ENCODE measurements around the gene FAM98C. TPM values are rescaled to one million over a fixed set of nuclear protein-coding genes. Genes with fewer than 3 reads are reported as not detected.

FAM98C gene
- total RNA-seq, 1 experiment from 2014 or later = 10.2 TPM

GRCh38 chr19:38417544-38418506 lies 14.9 kb downstream of the FAM98C start (continued):
- no peak for TF ChIP-seq IRF1 (CRISPR knock-in tag; IDR thresholded peaks at IDR 0.05)
- TF ChIP-seq ZNF232 (CRISPR knock-in tag; IDR thresholded peaks at IDR 0.05) = 0 out of 2 replicates have a peak, but pooled peaks have one; percentile 15
- peak; percentile 44; the same call in 1 of the 2 replicates for TF ChIP-seq USF1 (CRISPR knock-in tag; IDR thresholded peaks at IDR 0.05)
- no peak for TF ChIP-seq GABPB1 (CRISPR knock-in tag; IDR thresholded peaks at IDR 0.05)
- TF ChIP-seq TEAD1 (CRISPR knock-in tag; IDR thresholded peaks at IDR 0.05) = no peak; the same call in 1 of the 2 replicates
- no peak for TF ChIP-seq ZNF219 (CRISPR knock-in tag; IDR thresholded peaks at IDR 0.05; ENCODE audit: borderline replicate concordance)
- no peak for TF ChIP-seq NR2C2 (CRISPR knock-in tag; IDR thresholded peaks at IDR 0.05)
- peak; percentile 87 for TF ChIP-seq SP1 (CRISPR knock-in tag; conservative IDR thresholded peaks at IDR 0.05)
- TF ChIP-seq ATF3 (CRISPR knock-in tag; conservative IDR thresholded peaks at IDR 0.05) = no peak
- TF ChIP-seq, protein P1, sequence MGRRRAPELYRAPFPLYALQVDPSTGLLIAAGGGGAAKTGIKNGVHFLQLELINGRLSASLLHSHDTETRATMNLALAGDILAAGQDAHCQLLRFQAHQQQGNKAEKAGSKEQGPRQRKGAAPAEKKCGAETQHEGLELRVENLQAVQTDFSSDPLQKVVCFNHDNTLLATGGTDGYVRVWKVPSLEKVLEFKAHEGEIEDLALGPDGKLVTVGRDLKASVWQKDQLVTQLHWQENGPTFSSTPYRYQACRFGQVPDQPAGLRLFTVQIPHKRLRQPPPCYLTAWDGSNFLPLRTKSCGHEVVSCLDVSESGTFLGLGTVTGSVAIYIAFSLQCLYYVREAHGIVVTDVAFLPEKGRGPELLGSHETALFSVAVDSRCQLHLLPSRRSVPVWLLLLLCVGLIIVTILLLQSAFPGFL (CRISPR knock-in tag; IDR thresholded peaks at IDR 0.05; ENCODE audit: borderline replicate concordance) = no peak
- no peak for TF ChIP-seq ZNF425 (CRISPR knock-in tag; conservative IDR thresholded peaks at IDR 0.05)
- TF ChIP-seq ELF4 (CRISPR knock-in tag; IDR thresholded peaks at IDR 0.05; ENCODE audit: low read depth) = no peak
- TF ChIP-seq ZNF317 (CRISPR knock-in tag; IDR thresholded peaks at IDR 0.05; ENCODE audit: borderline replicate concordance, low read depth) = no peak
- TF ChIP-seq ZNF671 (CRISPR knock-in tag; IDR thresholded peaks at IDR 0.05) = no peak

DNA sequence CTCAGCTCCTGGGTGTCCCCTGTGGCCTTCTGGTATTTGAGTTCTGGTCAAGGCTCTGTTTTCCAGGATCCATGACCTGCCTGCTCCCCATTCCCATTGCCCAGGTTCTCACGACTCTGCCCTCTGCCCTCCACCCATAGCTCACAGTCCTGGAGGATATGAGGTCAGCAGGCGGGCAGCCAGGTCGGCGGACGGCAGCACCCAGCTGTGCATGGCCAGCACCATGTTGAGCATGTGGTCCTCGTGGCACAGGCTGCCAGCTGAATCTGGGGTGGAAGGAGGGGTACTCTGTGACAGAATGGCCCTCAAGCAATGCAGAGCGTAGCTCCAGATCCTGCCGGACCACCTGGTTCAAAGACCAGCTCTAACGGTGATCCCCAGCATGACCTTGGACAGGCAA lies 18.0 kb downstream of the FAM98C start:
- CTCF ChIA-PET = interaction anchor here (1.9 to 7.7 kb wide), 2 partner anchors 14 to 18 kb away, joined by 8 to 55 read pairs; partner anchors contain the start of gene FAM98C
- TF ChIP-seq NR2C2 (CRISPR knock-in tag; IDR thresholded peaks at IDR 0.05) (no peak), CBFB (CRISPR knock-in tag; IDR thresholded peaks at IDR 0.05; ENCODE audit: low read depth) (no peak), ZNF317 (CRISPR knock-in tag; IDR thresholded peaks at IDR 0.05; ENCODE audit: borderline replicate concordance, low read depth) (no peak), ZNF423 (CRISPR knock-in tag; IDR thresholded peaks at IDR 0.05) (no peak)
- Mint-ChIP-seq H3K27me3 (ENCODE audit: low read depth) (peaks cover 21% of the 10 kb centered on the region), H3K27ac (no peak overlapping the region), H3K4me1 (peaks cover 16% of the 10 kb centered on the region), H3K4me3 (no peak overlapping the region), H3K36me3 (no peaks in the 10 kb centered on the region), H3K9me3 (no peaks in the 10 kb centered on the region)
- POLR2A ChIA-PET = no interaction called here
- ATAC-seq (no peak), DNase-seq (ENCODE audit: low spot score) (no peak)

DNA sequence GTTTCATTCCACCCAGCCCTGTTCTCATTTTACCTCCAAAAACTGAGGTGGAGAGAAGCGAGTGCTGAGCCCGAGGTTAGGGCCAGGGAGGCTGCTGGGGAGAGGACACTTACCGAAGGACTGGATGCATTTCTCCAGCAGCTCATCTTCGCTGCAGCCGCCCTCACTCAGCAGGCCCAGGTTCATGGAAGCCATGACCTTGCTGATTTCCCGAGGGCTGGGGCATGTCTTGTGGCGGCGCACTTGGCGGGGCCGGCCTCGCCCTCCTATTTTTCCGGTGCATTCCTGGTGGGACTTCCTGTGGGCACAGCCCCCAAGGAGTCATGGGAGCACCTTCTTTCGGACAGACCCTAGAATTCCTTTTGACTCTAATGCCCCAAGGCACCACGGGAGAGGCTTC lies 19.0 kb downstream of the FAM98C start:
- ATAC-seq (no peak), DNase-seq (ENCODE audit: low spot score) (no peak)
- Mint-ChIP-seq H3K9me3 (no peaks in the 10 kb centered on the region), H3K4me1 (peaks cover 23% of the 10 kb centered on the region), H3K36me3 (no peaks in the 10 kb centered on the region), H3K27me3 (ENCODE audit: low read depth) (peaks cover 21% of the 10 kb centered on the region), H3K27ac (no peak overlapping the region), H3K4me3 (no peak overlapping the region)
- ChIA-PET POLR2A (no interaction called here), CTCF (interaction anchor here (1.9 to 7.7 kb wide), 2 partner anchors 13 to 18 kb away, joined by 8 to 55 read pairs; partner anchors contain the start of gene FAM98C)
- TF ChIP-seq E2F1 (CRISPR knock-in tag; IDR thresholded peaks at IDR 0.05) (no peak), ERG (CRISPR knock-in tag; IDR thresholded peaks at IDR 0.05) (no peak), ZNF138 (CRISPR knock-in tag; conservative IDR thresholded peaks at IDR 0.05) (no peak), JUN (CRISPR knock-in tag; IDR thresholded peaks at IDR 0.05) (no peak), ESRRA (CRISPR knock-in tag; IDR thresholded peaks at IDR 0.05; ENCODE audit: borderline replicate concordance) (no peak), RELA (CRISPR knock-in tag; IDR thresholded peaks at IDR 0.05; ENCODE audit: borderline replicate concordance) (no peak)
- TF ChIP-seq, protein P2, sequence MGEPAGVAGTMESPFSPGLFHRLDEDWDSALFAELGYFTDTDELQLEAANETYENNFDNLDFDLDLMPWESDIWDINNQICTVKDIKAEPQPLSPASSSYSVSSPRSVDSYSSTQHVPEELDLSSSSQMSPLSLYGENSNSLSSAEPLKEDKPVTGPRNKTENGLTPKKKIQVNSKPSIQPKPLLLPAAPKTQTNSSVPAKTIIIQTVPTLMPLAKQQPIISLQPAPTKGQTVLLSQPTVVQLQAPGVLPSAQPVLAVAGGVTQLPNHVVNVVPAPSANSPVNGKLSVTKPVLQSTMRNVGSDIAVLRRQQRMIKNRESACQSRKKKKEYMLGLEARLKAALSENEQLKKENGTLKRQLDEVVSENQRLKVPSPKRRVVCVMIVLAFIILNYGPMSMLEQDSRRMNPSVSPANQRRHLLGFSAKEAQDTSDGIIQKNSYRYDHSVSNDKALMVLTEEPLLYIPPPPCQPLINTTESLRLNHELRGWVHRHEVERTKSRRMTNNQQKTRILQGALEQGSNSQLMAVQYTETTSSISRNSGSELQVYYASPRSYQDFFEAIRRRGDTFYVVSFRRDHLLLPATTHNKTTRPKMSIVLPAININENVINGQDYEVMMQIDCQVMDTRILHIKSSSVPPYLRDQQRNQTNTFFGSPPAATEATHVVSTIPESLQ (CRISPR knock-in tag; IDR thresholded peaks at IDR 0.05) = no peak

Data from WTC11 (cell line).